WTC11 (cell line): Measurements from ENCODE around the gene ENO3. TPM values are rescaled to one million over a fixed set of nuclear protein-coding genes. Genes with fewer than 3 reads are reported as not detected.

Experiments
- ATAC-seq: fragments of 200-7000 bp; cut with Tn5 transposase; 2 replicates; pipeline ENCODE4 v1.10.0; 2021; ENCODE audit warnings: mild to moderate bottlenecking, moderate library complexity
- CTCF ChIA-PET: fragments of 300-600 bp; sonication (Branson Sonifier 250); formaldehyde crosslinking; loops from one replicate; lab custom pipeline; 2021; ENCODE audit warnings: antibody characterized with exemption; lab: Charles Lee
- POLR2A ChIA-PET: fragments of 350-600 bp; sonication (Branson Sonifier 250); formaldehyde crosslinking; loops from one replicate; lab custom pipeline; 2021; ENCODE audit warnings: antibody characterized with exemption; lab: Charles Lee
- DNase-seq: peaks from one replicate; pipeline ENCODE4 v3.0.0; 2021; ENCODE audit warnings: low spot score
- H3K27ac Mint-ChIP-seq: 2 replicates; pipeline ENCODE4 v1.8.0; 2021; ENCODE audit warnings: mixed read lengths
- H3K27me3 Mint-ChIP-seq: 2 replicates; pipeline ENCODE4 v1.8.0; 2021; ENCODE audit warnings: low read depth, mild to moderate bottlenecking, moderate library complexity, mixed read lengths
- H3K36me3 Mint-ChIP-seq: 2 replicates; pipeline ENCODE4 v1.8.0; 2021; ENCODE audit warnings: mixed read lengths
- H3K4me1 Mint-ChIP-seq: 2 replicates; pipeline ENCODE4 v1.8.0; 2022; ENCODE audit warnings: mixed read lengths
- H3K4me3 Mint-ChIP-seq: 2 replicates; pipeline ENCODE4 v1.8.0; 2021; ENCODE audit warnings: mild to moderate bottlenecking, moderate library complexity, mixed read lengths
- H3K9me3 Mint-ChIP-seq: 2 replicates; pipeline ENCODE4 v1.8.0; 2021; ENCODE audit warnings: mixed read lengths
- ELF4 ChIP-seq: sonication (generic); formaldehyde crosslinking; IDR thresholded peaks from 2 replicates; pipeline ENCODE4 v1.8.1; 2022; ENCODE audit warnings: low read depth, mild to moderate bottlenecking, moderate library complexity, missing genetic modification reagents
- SMAD4 ChIP-seq: sonication (generic); formaldehyde crosslinking; IDR thresholded peaks from 2 replicates; pipeline ENCODE4 v1.8.0; 2022; ENCODE audit warnings: mild to moderate bottlenecking, missing genetic modification reagents
- TEAD1 ChIP-seq: sonication (generic); formaldehyde crosslinking; IDR thresholded peaks from 2 replicates; pipeline ENCODE4 v1.8.0; 2022; ENCODE audit warnings: mild to moderate bottlenecking, missing genetic modification reagents
- ZBTB21 ChIP-seq: sonication (generic); formaldehyde crosslinking; IDR thresholded peaks from 2 replicates; pipeline ENCODE4 v1.8.1; 2023; ENCODE audit warnings: mild to moderate bottlenecking, missing genetic modification reagents, borderline replicate concordance
- ZNF416 ChIP-seq: fragments of 250-450 bp; sonication (Bioruptor Pico); IDR thresholded peaks from 2 replicates; pipeline ENCODE4 v1.9.0; 2021; ENCODE audit warnings: mild to moderate bottlenecking, inconsistent platforms
- total RNA-seq: library from RNA; stranded (reverse); gene quantifications from 3 replicates; pipeline ENCODE4 v1.2.3, GENCODE V29; 2021
- TF ChIP-seq, protein P1 (sequence below): sonication (generic); formaldehyde crosslinking; IDR thresholded peaks from 2 replicates; pipeline ENCODE4 v1.8.0; 2022; ENCODE audit warnings: mild to moderate bottlenecking, missing genetic modification reagents
- TF ChIP-seq, protein P2 (sequence below): sonication (generic); formaldehyde crosslinking; IDR thresholded peaks from 2 replicates; pipeline ENCODE4 v1.8.1; 2023; ENCODE audit warnings: mild to moderate bottlenecking, missing genetic modification reagents
- TF ChIP-seq, protein P3 (sequence below): sonication (generic); formaldehyde crosslinking; IDR thresholded peaks from 2 replicates; pipeline ENCODE4 v1.8.0; 2022; ENCODE audit warnings: mild to moderate bottlenecking, missing genetic modification reagents
- TF ChIP-seq, protein P4 (sequence below): fragments of 200-600 bp; IDR thresholded peaks from 2 replicates; pipeline ENCODE4 v1.8.0; 2022; ENCODE audit warnings: antibody characterized with exemption
- TF ChIP-seq, protein P5 (sequence below): fragments of 250-450 bp; sonication (Bioruptor Pico); IDR thresholded peaks from 2 replicates; pipeline ENCODE4 v1.9.0; 2021; ENCODE audit warnings: mild to moderate bottlenecking, borderline replicate concordance
- TF ChIP-seq, protein P6 (sequence below): sonication (generic); formaldehyde crosslinking; IDR thresholded peaks from 2 replicates; pipeline ENCODE4 v1.8.0; 2022; ENCODE audit warnings: mild to moderate bottlenecking, missing genetic modification reagents
- TF ChIP-seq, protein P7 (sequence below): sonication (generic); formaldehyde crosslinking; IDR thresholded peaks from 2 replicates; pipeline ENCODE4 v1.8.1; 2022; ENCODE audit warnings: mild to moderate bottlenecking, missing genetic modification reagents, moderate library complexity, borderline replicate concordance
- TF ChIP-seq, protein P8 (sequence below): sonication (generic); formaldehyde crosslinking; IDR thresholded peaks from 2 replicates; pipeline ENCODE4 v1.8.1; 2023; ENCODE audit warnings: mild to moderate bottlenecking, missing genetic modification reagents, borderline replicate concordance

ENO3 gene
- total RNA-seq, 1 experiment from 2014 or later = 30.9 TPM

DNA sequence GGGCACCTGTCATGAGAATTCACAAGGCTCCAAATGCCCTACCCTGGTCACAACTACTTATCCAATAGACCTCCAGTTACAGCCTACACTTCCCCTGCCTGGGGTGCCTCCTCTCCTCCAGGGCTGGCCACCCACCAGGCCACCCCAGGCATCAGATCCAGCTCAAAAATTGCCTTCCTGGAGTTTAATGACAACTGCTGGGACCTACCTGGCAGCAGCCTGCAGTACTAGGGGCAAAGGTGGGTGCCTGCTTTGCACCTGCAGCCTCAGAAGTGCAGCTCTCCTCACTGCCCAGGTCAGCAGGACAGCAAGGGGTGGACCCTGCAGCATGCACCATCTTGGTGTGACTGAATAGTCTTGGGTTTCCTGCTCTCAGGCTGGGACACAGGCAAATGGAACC is 15.3 kb upstream of the ENO3 start (continued):
- TF ChIP-seq TEAD1 (CRISPR knock-in tag) (no peak), ELF4 (CRISPR knock-in tag) (no peak), ZBTB21 (CRISPR knock-in tag) (no peak)
- TF ChIP-seq, protein P1, sequence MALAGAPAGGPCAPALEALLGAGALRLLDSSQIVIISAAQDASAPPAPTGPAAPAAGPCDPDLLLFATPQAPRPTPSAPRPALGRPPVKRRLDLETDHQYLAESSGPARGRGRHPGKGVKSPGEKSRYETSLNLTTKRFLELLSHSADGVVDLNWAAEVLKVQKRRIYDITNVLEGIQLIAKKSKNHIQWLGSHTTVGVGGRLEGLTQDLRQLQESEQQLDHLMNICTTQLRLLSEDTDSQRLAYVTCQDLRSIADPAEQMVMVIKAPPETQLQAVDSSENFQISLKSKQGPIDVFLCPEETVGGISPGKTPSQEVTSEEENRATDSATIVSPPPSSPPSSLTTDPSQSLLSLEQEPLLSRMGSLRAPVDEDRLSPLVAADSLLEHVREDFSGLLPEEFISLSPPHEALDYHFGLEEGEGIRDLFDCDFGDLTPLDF (CRISPR knock-in tag) = no peak
- TF ChIP-seq, protein P2, sequence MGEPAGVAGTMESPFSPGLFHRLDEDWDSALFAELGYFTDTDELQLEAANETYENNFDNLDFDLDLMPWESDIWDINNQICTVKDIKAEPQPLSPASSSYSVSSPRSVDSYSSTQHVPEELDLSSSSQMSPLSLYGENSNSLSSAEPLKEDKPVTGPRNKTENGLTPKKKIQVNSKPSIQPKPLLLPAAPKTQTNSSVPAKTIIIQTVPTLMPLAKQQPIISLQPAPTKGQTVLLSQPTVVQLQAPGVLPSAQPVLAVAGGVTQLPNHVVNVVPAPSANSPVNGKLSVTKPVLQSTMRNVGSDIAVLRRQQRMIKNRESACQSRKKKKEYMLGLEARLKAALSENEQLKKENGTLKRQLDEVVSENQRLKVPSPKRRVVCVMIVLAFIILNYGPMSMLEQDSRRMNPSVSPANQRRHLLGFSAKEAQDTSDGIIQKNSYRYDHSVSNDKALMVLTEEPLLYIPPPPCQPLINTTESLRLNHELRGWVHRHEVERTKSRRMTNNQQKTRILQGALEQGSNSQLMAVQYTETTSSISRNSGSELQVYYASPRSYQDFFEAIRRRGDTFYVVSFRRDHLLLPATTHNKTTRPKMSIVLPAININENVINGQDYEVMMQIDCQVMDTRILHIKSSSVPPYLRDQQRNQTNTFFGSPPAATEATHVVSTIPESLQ (CRISPR knock-in tag) = no peak
- TF ChIP-seq, protein P3, sequence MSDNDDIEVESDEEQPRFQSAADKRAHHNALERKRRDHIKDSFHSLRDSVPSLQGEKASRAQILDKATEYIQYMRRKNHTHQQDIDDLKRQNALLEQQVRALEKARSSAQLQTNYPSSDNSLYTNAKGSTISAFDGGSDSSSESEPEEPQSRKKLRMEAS = no peak

DNA sequence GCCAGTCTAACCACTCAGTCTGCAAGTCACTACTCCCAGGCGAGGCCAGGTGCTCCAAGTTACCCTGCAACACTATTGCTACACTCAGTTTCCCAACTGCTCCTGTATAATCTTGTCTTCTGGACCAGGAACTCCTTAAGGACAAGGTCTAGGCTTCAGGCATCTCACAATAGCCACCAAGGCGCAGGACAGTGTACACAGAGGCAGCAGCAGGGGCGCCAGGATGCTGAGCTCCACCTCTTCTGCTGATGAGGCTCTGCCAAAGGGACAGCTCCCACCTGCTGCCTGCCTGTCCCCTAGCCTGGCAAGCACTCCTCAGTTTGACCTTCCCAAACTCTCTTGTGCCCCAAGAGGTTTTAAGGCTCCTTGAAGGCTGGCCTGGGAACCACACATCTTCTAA is 14.5 kb upstream of the ENO3 start:
- H3K27me3 Mint-ChIP-seq = no peaks in the 10 kb centered on the region
- H3K27ac Mint-ChIP-seq = peak overlapping the region; percentile 81; the same call in 1 of the 2 replicates
- H3K4me3 Mint-ChIP-seq = no peak overlapping the region
- ChIA-PET CTCF (interaction anchor here (0.9 kb wide), 1 partner anchor 14 kb away, joined by 3 read pairs; the partner anchor contains the start of gene ENO3), POLR2A (no interaction called here)
- H3K9me3 Mint-ChIP-seq = no peaks in the 10 kb centered on the region
- H3K4me1 Mint-ChIP-seq = peaks cover 25% of the 10 kb centered on the region
- H3K36me3 Mint-ChIP-seq = peaks cover 21% of the 10 kb centered on the region
- no peak for TF ChIP-seq ZNF416 (CRISPR knock-in tag)
- TF ChIP-seq, protein P4, sequence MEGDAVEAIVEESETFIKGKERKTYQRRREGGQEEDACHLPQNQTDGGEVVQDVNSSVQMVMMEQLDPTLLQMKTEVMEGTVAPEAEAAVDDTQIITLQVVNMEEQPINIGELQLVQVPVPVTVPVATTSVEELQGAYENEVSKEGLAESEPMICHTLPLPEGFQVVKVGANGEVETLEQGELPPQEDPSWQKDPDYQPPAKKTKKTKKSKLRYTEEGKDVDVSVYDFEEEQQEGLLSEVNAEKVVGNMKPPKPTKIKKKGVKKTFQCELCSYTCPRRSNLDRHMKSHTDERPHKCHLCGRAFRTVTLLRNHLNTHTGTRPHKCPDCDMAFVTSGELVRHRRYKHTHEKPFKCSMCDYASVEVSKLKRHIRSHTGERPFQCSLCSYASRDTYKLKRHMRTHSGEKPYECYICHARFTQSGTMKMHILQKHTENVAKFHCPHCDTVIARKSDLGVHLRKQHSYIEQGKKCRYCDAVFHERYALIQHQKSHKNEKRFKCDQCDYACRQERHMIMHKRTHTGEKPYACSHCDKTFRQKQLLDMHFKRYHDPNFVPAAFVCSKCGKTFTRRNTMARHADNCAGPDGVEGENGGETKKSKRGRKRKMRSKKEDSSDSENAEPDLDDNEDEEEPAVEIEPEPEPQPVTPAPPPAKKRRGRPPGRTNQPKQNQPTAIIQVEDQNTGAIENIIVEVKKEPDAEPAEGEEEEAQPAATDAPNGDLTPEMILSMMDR = no peak
- TF ChIP-seq, protein P5, sequence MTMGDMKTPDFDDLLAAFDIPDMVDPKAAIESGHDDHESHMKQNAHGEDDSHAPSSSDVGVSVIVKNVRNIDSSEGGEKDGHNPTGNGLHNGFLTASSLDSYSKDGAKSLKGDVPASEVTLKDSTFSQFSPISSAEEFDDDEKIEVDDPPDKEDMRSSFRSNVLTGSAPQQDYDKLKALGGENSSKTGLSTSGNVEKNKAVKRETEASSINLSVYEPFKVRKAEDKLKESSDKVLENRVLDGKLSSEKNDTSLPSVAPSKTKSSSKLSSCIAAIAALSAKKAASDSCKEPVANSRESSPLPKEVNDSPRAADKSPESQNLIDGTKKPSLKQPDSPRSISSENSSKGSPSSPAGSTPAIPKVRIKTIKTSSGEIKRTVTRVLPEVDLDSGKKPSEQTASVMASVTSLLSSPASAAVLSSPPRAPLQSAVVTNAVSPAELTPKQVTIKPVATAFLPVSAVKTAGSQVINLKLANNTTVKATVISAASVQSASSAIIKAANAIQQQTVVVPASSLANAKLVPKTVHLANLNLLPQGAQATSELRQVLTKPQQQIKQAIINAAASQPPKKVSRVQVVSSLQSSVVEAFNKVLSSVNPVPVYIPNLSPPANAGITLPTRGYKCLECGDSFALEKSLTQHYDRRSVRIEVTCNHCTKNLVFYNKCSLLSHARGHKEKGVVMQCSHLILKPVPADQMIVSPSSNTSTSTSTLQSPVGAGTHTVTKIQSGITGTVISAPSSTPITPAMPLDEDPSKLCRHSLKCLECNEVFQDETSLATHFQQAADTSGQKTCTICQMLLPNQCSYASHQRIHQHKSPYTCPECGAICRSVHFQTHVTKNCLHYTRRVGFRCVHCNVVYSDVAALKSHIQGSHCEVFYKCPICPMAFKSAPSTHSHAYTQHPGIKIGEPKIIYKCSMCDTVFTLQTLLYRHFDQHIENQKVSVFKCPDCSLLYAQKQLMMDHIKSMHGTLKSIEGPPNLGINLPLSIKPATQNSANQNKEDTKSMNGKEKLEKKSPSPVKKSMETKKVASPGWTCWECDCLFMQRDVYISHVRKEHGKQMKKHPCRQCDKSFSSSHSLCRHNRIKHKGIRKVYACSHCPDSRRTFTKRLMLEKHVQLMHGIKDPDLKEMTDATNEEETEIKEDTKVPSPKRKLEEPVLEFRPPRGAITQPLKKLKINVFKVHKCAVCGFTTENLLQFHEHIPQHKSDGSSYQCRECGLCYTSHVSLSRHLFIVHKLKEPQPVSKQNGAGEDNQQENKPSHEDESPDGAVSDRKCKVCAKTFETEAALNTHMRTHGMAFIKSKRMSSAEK (CRISPR knock-in tag) = no peak
- DNase-seq (no peak), ATAC-seq (no peak)

DNA sequence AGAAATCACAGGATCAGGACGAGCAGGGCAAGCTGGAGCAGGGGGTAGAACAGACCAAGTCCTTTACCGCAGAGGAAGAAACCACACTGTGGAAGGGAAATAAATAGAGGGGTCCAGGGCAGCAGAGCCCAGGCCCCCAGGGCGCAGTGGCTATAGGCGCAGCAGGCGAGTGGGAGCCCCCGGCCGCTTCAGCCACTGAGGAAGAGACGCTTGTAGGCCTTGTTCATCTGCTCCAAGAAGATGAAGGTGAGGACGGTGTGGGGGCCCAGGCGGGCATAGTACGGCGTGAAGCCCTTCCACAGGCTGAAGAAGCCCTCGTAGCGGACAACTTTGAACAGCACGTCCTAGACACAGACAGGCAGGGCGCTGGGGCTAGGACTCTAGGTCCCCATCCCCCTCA is 13.4 kb upstream of the ENO3 start:
- H3K27me3 Mint-ChIP-seq = no peaks in the 10 kb centered on the region
- H3K27ac Mint-ChIP-seq = no peak overlapping the region
- no peak for ATAC-seq
- H3K36me3 Mint-ChIP-seq = peaks cover 28% of the 10 kb centered on the region
- H3K4me3 Mint-ChIP-seq = peak overlapping the region; percentile 96; the same call in 1 of the 2 replicates
- DNase-seq = no peak
- H3K4me1 Mint-ChIP-seq = peaks cover 29% of the 10 kb centered on the region
- CTCF ChIA-PET = interaction anchor here (1.0 kb wide), 1 partner anchor 19 kb away, joined by 3 read pairs; no protein-coding TSS in a partner anchor
- TF ChIP-seq, protein P6, sequence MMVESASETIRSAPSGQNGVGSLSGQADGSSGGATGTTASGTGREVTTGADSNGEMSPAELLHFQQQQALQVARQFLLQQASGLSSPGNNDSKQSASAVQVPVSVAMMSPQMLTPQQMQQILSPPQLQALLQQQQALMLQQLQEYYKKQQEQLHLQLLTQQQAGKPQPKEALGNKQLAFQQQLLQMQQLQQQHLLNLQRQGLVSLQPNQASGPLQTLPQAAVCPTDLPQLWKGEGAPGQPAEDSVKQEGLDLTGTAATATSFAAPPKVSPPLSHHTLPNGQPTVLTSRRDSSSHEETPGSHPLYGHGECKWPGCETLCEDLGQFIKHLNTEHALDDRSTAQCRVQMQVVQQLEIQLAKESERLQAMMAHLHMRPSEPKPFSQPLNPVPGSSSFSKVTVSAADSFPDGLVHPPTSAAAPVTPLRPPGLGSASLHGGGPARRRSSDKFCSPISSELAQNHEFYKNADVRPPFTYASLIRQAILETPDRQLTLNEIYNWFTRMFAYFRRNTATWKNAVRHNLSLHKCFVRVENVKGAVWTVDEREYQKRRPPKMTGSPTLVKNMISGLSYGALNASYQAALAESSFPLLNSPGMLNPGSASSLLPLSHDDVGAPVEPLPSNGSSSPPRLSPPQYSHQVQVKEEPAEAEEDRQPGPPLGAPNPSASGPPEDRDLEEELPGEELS (CRISPR knock-in tag) = no peak
- TF ChIP-seq, protein P7, sequence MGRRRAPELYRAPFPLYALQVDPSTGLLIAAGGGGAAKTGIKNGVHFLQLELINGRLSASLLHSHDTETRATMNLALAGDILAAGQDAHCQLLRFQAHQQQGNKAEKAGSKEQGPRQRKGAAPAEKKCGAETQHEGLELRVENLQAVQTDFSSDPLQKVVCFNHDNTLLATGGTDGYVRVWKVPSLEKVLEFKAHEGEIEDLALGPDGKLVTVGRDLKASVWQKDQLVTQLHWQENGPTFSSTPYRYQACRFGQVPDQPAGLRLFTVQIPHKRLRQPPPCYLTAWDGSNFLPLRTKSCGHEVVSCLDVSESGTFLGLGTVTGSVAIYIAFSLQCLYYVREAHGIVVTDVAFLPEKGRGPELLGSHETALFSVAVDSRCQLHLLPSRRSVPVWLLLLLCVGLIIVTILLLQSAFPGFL (CRISPR knock-in tag) = no peak
- no peak for TF ChIP-seq SMAD4
- TF ChIP-seq, protein P8, sequence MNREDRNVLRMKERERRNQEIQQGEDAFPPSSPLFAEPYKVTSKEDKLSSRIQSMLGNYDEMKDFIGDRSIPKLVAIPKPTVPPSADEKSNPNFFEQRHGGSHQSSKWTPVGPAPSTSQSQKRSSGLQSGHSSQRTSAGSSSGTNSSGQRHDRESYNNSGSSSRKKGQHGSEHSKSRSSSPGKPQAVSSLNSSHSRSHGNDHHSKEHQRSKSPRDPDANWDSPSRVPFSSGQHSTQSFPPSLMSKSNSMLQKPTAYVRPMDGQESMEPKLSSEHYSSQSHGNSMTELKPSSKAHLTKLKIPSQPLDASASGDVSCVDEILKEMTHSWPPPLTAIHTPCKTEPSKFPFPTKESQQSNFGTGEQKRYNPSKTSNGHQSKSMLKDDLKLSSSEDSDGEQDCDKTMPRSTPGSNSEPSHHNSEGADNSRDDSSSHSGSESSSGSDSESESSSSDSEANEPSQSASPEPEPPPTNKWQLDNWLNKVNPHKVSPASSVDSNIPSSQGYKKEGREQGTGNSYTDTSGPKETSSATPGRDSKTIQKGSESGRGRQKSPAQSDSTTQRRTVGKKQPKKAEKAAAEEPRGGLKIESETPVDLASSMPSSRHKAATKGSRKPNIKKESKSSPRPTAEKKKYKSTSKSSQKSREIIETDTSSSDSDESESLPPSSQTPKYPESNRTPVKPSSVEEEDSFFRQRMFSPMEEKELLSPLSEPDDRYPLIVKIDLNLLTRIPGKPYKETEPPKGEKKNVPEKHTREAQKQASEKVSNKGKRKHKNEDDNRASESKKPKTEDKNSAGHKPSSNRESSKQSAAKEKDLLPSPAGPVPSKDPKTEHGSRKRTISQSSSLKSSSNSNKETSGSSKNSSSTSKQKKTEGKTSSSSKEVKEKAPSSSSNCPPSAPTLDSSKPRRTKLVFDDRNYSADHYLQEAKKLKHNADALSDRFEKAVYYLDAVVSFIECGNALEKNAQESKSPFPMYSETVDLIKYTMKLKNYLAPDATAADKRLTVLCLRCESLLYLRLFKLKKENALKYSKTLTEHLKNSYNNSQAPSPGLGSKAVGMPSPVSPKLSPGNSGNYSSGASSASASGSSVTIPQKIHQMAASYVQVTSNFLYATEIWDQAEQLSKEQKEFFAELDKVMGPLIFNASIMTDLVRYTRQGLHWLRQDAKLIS (CRISPR knock-in tag) = no peak
- TF ChIP-seq, all 79 proteins: peak for 0
- no peaks in the 10 kb centered on the region for H3K9me3 Mint-ChIP-seq
- POLR2A ChIA-PET = no interaction called here
